ENCODE data around the gene SPTBN1.

SPTBN1 gene

DNA sequence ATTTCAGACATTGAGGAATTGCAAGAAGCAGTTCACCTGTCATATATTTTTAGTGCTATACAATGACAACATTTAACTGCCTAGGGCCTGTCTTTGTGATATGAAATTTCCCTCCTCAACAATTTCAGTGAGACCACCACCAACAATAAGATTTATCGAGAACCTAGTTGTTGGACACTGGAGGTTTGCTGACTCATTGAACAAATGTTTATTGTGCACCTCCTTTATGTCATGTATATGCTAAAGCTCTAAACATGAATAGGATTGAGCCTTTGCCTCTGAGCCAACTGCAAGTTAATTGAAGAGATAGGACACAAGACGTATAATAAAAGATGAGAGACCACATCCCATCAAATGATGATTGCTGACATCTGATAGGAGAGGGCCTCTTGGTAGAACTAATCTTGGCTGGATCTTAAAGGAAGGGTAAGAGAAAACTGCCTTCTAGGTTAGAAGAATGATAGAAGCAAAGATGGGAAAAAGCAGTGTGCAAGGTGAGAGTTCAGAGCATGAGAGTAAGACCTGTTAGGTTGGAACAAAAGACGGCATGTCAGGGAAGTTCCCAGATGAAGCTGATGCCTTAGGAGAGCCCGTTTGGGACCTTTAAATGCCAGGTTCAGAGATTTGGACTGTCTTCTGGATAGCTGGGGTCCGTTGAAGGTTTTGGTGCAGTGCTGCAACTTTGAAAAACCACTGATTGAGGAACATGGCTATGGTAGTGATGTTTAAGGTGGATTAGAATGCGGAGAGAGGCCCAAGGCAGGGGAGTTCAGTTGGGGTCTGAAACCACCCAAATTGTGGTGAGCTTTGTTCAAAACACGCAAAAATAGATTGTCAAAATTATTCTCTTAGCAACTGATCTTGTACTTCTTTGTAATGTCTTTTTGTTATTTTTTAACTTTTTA lies 134.3 kb downstream of the SPTBN1 start:
- DNase-seq (ENCODE audit: low read depth): no peak

DNA sequence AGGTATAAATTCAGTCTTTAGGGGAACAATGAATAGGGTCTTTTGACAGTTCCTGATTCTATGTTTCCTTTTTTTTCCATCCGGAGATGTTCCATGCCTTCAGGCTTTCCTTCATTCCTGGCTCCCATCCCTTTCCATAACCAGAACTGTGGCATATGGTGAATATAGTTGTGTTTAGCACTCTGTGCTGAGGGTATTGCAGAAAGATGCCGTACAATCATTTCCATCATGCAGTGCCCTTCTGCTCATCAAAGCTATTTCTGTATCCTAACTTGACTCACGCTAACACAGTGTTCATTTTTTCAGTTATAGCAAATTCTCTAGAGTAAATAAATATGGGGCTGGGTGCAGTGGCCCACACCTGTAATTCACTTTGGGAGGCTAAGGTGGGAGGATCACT lies 135.4 kb downstream of the SPTBN1 start:
- DNase-seq (ENCODE audit: low read depth): no peak

DNA sequence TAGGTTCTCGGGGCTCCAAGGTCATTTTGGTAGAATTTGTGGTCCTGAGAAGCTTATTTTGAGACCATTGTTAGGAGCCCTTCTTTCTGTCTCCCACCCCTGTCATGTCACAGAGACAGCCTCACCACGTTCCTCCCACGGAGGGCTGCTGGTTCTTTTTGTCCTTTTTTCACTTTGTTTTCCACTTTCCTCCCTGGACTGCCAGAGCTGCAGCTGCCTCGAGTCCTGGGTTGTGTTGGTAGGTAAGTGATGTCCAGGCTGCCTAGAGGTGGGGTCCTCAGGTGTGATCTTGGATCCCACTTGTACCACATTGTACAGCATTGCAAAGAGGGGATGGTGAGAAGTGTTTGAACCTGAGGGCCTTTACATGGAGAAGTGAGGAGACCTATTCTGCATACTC lies 137.1 kb downstream of the SPTBN1 start:
- DNase-seq (ENCODE audit: low read depth): no peak

DNA sequence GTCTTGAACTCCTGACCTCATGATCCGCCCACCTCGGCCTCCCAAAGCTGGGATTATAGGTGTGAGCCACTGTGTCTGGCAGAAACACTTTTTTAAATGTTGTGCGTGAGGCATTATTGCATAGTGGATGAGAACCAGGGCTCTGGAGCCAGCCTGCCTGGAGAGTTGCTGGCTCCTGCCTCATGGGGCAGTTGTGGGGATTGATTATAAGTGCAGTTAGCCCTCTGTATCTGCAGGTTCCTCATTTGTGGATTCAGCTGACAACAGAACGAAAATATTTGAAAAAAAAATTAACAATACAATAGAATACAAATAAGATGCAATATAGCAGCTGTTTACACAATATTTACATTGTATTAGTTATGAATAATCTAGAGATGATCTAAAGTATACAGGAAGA lies 137.9 kb downstream of the SPTBN1 start:
- no peak for DNase-seq (ENCODE audit: low read depth)

DNA sequence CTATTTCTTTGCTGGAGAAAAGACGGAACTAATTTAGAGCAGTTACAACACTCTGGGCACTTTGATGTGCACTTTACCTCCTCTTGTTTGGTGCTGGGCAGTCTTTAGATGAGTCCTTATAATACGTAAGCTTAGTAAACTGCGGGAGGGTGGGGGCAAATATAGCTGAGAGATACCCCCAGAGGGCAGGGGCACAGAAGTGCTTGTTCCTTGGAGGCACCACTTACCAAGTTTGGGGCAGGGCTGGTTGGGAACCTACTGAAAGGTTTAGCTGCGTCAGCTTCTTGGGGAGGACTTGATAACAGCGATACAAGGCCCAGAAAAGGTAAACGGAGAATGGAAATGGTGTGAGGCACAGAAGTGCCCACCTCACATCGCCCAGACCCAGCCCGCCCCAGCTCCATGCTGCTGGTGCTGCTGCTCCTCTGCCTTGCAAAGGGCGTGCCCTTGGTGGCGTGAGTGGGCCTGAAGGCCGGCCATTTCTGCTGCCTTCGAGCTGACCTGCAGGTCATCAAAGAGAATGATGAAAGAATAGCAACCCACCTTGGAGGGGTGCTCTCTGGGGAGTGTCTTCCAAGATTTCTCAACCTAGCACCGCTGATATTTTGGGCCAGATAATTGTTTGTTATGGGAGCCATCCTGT lies 139.2 kb downstream of the SPTBN1 start:
- no peak for DNase-seq (ENCODE audit: low read depth)

DNA sequence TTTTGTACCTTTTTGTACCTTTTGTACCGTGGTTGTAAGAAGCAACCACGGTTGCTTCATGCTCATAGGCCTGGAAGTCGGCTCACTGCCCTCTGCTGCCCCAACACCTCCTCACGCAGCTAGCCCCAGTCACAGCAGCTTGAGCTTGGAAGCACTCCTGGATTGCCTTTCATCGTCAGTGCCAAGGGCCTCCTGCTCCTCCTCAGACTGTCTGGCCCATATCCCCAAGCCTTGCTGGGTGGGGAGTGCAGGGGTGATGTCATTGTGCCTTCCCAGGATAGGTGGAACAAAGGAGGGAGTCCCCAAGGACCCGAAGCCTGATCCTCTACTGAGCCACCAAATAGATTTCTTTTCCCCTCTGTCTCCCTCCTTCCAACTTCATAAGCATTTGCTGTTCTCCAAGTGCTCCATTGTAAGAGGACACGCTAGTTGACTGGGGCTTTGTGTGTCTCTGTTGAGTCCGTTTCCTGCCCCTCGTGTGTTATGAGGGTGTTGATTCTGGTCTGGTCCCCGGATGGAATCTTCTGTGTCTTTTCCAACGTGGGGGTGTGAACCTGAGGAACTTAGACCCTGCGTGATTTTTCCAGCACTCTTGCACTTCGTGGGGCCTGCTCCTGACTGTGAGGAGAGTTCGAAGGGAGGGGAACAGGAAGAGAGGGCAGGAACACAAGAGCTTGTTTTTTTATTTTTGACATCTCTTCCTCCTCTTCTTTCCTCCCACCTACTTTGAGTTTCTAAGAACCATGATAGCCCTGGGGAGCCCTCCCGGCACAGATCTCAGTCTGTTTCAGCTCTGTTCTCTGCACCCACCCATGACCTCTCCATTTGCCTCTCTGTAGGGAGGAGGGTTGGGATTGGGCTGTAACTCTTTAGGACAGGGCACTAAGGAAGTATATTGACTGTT lies 140.1 kb downstream of the SPTBN1 start:
- DNase-seq (ENCODE audit: low read depth): no peak

DNA sequence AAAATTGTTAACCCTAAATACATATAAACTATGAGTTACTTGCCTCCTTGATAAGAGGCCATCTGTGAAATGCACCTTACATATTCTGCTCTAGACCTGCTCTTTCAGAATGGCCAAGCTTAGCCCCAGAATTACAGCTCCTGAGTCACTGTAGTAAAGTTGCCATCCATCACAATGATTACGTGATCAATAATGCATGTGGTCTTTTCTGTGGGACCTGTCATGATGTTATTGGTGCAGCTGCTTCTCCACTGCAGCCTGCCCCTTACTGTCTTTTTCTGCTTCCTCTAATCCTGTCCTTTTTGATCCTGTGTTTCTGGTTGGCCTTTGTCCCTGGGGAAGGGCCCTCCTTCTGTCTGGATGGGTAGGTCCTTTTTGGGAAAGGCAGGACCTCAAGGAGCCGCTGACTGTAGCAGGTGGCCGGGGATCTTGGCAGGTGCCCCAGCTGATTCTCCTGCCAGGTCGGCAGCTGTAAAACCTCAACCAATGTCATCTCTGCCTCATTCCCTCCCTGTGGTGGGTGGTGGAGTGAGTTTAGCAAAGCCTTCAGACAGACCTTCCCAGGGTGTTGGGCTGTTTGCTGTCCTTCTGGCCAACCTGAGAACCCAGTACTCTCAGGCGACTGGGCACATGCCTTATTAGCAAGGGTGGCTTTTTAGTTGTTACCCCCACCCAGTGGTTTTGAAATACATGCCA lies 141.2 kb downstream of the SPTBN1 start:
- DNase-seq (ENCODE audit: low read depth): no peak

DNA sequence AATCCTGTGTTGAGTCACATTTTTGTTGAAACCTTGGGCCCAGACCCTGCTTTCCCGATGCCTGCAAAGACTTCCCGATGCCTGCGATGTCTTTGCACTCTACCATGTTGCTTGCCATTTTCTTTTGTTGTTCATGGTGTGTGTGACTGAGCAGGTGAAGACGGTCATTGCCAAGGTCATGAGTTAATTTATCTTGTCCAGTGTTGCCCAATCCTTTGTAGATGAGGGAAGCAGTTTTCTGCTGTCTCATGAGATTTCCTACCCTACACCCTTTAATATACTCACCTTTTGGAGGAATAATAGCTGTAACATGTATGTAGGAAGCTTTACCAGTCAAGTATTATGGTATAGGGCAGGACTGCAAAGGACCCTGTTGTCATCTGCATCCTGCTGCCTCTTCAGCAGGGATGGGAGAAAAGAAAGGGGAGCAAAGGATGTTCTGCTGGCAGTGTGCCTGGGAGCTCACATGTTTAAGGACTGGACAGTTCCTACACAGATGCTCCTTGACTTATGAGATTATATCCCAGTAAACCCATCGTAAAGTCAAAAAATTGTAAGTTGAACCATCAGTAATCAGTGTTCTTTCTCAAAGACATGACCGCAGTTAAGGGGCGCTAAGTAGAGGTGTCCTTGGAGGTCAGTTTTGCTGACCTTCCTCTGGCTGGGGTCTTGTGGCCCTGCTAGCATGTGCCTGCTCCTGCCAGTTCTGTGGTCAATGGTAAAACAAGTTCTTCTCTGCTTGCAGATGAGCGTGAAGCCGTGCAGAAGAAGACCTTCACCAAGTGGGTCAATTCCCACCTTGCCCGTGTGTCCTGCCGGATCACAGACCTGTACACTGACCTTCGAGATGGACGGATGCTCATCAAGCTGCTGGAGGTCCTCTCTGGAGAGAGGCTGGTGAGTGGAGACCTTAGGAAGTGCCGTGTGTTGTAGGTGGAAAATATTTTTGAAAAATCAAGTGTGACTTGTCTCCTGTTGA lies 142.5 kb downstream of the SPTBN1 start:
- DNase-seq (ENCODE audit: low read depth): no peak

DNA sequence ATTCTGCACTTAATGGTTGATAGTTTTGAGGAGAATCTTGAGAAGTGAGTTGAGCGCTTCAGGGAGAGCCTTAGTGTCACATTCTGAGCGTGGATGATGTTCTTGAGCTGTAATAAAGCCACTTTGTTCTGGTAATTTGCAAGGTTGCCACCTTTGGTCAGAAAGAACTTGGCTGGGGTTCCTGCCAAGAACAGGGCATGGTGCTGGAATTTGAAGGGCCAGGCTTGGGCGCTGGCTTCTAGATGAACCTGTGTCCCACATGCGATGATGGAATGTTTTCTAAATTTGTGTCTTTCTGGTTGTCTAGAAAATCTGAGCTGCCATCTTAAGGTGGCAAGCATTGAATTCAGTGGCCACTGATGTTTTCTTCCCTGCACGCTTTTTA lies 143.2 kb downstream of the SPTBN1 start:
- no peak for DNase-seq (ENCODE audit: low read depth)

DNA sequence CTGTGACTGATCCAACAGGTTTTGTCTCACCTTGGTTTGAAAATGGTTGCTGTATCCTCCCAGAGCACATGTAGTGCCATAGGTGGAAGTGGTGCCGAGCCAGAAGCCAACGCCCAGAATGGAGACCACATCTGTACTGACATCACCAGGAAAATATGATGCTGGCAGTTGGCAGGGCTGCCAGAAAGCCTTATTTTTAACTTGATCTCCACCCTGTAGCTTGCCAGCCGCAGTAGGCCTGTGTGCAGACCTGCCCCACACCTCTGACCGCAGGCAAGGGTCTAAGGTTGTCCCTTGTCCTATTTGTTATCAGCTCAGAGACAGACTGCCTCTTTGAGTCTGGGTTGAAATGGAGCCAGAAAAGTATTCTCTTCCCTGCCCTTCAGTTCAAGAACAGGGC lies 143.8 kb downstream of the SPTBN1 start:
- no peak for DNase-seq (ENCODE audit: low read depth)

DNA sequence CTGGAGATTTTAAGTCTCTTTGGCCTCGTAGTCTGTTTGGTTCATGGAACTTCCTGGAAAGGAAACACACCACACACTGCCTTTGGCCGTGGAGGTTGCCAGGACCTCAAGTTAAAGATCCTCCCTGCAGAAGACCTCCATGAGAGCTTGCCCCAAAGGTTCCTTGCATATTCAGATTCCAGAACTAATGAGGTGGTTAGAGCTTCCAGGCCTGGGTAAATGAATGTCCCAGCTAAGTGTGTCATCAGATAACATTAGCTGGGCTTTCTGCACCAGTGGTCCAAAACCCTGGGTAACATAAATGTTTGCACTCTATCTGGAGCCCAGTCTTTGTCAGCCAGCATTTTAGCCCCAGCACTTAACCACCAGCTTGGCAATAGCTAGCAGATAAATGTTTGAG lies 145.2 kb downstream of the SPTBN1 start:
- no peak for DNase-seq (ENCODE audit: low read depth)

DNA sequence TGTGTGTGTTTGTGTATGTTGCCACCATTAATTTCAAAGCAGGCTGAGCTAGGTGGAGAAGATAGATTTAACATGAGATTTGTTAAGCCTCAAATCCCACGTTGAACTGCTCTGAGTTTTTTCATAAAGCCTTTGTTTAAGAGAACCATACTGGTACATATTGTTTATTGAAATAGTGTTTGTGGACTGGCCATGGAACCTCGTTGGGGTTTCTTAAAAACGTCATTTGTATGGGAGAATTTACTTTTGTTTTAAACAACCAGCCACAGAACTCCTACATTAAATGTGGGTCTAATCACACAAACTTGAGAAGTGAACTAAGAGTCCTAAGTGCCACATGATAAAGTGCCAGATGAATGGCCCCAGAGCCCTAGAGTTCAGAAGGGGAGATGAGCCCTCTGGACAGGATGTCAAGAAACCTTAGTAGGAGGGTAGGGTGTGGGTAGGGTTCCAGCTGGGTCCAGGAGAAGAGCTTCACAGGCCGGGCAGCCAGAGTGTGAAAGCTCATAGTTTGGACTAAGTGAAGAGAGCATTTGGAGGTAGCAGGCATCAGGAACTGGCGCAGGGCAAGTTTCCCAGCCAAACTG lies 146.7 kb downstream of the SPTBN1 start:
- DNase-seq (ENCODE audit: low read depth): no peak

DNA sequence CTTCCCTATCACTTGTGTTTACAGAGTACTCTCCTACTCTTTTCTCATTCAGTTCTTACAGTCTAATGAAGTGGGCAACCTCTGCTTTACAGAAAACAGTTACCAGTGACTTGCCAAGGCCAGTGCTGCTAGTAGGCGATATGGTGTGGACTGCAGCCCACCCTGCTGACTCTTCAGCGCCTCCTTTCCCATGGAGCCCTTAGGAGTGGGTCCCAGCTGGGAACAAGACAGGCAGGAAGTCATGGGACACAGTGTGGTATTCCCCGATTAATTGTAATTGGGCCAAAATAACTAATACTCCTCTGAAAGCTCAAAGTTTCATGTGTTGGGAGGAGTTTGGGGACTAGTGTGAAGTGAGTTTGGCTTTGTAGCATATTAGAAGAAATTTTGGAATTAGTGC lies 147.2 kb downstream of the SPTBN1 start:
- DNase-seq (ENCODE audit: low read depth): no peak

DNA sequence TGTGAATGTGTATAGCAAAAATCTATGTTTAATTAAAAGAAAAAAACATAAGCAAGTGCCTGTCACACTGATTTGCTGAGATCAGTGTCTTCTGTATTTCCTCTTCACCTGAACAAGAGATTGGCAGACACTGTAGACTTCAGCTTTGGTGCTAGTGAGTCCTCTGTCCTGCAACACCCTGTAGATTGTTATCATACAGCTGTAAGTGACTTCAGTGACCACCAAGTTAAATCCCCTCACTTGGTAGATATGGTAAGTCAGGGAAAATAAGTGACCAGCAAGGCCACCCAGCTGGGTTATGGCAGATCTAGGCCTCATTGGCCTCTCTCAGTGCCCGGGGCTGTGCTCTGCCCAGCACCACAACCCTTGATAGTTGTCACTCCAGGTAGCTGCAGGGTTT lies 147.7 kb downstream of the SPTBN1 start:
- no peak for DNase-seq (ENCODE audit: low read depth)

DNA sequence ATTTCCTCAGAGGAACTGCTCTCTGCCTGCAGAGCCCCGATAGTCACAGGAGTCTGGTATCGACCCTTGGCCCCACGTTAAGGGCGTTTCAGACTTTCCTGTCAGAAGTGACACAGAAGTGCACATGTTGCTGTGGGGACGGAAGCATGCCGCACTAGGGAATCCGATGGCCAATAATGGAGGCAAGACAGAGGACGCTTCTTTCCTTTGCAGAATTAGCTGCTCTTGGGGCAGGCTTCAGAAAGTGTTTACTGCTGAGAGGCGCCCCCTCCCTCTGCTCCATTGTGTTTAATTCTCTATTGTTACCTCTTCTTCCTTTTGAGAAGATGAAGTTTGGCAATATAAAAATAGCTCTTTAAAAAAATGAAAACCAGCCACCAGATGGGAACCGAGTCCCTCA lies 148.7 kb downstream of the SPTBN1 start:
- no peak for DNase-seq (ENCODE audit: low read depth)

DNA sequence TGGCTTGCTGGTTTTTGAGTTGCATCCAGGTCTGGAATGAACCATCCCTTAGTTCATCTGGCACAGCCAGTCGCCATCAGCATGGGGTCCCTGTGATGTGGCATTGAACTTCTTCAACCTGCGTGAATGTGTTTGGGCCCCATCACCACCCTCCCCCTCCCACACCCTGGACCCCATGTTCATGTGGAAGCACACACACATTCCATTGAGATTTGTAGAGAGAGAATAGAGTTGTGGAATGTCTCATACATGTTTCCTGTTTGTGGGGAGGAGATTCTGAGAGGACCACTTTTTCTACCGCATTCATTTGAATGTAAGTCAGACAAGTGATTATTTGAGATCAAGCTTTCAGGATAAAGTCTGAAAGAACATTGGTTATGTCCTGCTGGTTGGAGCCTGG lies 149.7 kb downstream of the SPTBN1 start:
- no peak for DNase-seq (ENCODE audit: low read depth)

DNA sequence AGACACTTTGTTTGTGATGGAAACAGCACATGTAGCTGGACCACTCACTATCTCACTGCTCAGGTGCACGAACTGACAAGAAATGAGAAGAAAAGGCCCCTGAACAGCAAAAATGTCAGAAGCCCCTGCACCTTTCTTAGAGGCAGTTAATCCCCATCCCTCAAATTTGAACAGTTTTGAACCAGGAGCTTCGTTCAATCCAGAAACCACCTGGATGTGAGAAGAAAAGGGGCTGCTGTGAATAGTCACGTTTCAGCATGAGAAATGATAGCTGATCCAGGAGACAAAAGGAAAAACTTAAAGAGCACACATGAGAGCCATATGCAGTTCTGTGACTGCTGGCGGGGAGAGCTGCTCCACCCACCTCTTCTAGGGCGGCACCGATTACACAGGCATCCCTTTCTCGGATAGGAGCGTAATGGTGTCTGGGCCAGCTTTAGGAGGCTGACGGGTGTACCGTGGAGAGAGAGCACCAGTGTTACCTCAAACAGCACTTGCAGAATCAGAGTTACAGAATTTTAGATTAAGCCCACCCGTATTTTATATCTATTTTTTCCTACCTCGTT lies 150.3 kb downstream of the SPTBN1 start:
- no peak for DNase-seq (ENCODE audit: low read depth)

DNA sequence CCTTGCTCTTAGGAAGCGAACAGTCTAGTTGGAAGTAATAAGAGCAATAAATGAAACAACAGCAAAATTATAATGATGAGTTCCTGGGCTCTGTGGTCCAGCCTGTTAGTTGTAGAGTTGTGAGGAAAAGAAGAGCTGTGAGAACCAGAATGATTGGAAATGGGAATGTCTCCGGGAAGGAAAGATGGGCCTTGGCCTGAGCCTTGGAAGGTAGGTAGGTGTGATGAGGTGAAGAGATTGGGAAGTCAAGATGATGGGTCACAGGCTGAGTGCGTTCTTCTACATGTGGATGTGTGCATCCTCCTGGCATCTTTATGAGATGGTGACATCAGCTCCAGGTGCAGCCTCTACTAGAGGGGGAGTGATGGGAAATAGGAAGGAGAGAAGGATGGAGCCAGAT lies 152.1 kb downstream of the SPTBN1 start:
- no peak for DNase-seq (ENCODE audit: low read depth)

DNA sequence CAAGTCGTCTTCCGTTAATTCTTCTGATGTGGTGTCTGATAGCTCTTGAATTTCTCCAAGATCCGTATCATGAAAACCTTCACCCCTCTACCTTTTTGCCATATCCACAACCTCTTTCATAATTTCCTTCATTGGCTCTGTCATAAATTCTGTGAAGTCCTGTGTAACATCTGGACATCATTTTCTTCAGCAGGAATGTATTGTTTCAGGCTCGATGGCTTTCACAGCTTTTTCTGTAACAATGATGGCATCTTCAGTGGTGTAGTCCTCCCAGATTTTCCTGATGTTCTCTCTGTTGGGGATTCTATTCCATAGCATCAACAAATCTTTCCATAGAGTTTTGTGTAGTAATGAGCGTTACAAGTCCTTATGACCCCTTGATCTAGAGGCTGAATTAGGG lies 153.1 kb downstream of the SPTBN1 start:
- DNase-seq (ENCODE audit: low read depth): no peak

DNA sequence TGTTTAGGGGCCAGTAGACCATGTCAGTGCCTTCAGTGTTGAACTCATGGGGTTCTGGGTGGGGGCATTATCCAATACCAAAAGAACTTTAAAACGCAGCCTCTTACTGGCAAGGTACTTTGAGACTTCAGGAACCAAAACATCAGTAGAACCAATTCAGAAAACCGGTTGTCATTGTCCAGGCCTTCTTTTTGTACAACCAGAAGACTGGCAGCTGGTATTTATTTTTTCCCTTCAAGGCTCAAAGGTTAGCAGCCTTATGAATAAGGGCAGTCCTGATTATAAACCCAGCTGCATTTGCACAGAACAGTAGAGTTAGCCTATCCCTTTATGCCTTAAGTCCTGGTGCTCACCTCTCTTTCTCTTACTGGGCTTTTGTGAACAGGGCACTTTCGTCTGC lies 153.5 kb downstream of the SPTBN1 start:
- no peak for DNase-seq (ENCODE audit: low read depth)
